Kasumi-1 (cell line): ENCODE data around the gene SLC35A1.
"Not testable (repeated sequence)": the region's sequence is repeated elsewhere in the genome, so short reads cannot be mapped to it uniquely, and the experiment has no call there.

ENCODE experiments used
- DNase-seq, 2 experiments: peaks; one replicate each; lab custom pipeline; 2025; lab: John Stamatoyannopoulos, UW

The SLC35A1 gene, protein sequence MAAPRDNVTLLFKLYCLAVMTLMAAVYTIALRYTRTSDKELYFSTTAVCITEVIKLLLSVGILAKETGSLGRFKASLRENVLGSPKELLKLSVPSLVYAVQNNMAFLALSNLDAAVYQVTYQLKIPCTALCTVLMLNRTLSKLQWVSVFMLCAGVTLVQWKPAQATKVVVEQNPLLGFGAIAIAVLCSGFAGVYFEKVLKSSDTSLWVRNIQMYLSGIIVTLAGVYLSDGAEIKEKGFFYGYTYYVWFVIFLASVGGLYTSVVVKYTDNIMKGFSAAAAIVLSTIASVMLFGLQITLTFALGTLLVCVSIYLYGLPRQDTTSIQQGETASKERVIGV

DNA sequence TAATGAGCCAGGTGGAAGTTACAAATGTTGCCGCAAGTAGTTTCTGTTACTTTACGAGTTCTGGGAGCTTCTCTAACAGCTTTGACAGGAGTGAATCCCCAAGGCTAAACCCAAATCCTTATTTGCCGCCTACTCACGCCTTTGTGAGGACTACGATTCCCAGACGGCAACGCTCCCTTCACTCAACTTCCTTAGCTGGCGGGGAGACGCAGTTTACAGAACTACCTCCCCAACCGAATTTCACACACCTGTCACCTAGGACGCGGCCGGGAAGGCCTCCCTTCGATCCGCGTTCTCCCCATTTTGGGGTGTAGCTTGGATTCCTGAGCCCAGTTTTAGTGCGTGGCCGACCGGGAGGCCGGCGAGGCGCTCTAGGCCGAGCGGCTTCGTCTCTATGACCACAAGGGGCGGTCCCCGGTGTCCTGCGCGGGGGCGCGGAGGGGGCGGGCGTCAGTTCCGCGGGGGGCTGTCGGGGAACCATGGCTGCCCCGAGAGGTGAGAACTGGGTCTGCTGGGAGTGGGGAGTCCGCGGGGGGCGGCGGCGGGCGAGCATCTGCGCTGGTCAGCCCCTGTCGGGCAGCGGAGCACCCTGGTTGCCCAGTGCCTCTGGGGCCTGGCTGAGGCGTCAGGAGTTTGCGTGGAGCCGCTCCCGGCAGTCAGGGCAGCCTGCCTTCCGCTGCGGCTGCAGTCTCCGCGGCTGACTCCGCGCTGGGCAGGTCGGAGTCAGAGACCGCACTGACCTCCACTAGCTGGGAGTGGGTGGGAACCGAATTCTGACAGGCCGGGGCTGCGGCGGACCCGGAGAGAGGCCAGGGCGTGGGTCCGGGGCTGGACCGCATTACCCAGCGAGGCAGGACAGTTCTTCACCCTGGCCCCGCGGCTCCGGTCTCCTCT, at the start of gene SLC35A1:
Gene SLC35A1 (plus strand): TSS at position 450 of the 894 bp plus-strand sequence. CDS start 30 bp downstream, at position 480.
- DNase-seq: peak; percentile 90 to 92

DNA sequence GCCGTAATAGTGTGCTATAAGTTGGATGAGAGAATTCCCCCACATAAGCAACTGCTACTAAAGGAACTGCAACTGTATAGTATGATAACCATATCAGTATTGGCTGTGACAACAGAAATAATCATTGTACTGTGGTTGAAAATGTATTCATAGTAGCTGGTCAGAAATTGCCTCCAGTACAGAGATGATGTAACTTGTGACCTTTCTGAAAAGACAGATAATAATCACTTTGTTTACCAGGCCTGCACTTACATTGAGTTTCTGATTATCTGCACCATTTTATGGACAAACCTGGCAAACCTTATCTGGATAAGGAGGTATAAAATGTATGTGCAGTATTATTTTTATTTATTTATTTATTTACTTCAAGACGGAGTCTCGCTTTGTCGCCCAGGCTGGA, 46.0 kb upstream of the SLC35A1 start:
- no peak for DNase-seq

DNA sequence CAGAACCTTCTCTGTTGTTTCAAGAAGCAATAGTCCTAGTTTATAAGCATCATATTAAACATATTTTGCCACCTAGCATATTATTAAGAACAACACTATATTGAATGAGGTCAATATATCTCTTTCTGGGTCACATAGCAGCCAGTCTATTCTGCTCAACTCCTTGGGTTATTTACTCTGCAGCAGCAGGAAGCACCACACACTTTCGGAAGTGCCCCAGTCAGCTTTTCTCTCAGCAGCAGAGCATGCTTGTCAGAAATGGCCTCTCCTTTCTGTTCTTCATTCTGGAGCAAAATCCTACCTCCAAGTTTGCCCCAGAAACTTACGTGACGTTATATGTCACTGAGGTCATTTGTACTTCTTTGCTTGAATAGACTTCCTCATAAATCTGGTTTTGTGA, 42.3 kb upstream of the SLC35A1 start:
- DNase-seq: no peak

DNA sequence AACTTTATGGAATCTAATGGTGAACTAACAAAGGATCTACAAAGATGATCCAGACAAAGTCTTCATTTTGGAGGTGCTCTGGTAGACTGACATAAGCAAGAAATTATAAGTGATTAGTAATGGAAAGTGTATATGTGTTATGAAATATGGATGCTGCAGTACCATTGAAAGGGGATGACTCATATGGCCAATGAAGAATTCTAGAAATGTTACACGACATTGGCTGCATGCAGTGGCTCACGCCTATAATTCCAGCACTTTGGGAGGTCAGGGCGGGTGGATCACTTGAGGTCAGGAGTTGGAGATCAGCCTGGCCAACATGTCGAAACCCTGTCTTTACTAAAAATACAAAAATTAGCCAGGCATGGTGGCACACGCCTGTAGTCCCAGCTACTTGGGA, 41.5 kb upstream of the SLC35A1 start:
- DNase-seq: no peak

DNA sequence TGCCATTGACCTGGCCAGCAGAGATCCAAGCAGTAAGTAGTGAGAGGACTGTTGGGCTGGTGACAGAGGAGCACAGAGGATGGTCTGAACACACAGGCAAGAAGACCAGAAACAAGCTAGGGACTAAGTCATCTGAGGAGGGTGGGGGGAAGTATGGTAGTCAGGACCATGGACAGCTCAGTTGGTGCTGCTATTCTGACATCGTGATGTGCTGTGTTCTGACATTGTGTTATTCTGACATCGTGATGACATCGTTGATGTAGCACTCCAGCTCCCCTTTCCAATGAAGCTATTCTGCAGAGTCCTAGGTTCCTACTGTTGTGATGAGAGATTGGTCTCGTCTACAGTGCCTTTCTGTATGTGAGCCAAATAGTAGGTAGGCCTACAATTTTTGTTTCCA, 36.3 kb upstream of the SLC35A1 start:
- peak; percentile 82 for DNase-seq

DNA sequence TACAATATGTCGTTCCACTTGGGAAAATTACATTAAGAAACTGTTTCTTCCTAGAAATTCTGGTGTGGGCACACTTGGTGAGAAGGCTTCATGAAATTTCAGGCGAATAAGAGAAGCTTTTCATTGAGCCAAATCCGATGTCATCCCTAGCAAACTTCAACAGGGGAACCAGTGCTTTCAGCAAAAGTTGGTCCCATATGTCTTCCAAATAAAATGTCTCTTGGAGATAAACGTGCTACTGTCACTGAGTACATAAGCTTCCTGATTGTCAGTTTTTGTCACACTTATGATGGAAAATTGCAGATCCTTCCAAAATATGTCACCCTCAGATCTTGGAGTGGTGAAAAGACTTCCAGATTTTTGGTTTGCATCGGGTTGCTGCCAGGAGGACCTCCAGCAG, 31.1 kb upstream of the SLC35A1 start:
- no peak for DNase-seq

DNA sequence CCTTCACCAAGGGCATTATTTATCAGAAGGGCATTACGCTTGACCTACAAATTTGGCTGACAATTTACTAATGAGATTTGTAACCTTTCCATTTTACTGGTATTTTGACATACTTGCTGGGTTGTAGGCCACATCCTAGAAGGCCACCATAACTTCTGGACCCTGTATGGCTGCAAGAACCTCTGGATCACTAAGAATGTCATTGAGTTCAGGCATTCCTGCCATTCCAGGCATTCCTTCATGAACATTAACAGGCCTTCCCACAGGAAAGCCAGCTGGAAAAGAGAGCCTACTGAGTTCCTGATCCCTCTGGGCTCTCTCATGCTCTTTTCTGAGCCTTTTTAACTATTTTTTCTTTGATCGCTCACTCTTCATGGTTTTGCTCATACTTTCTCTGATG, 28.4 kb upstream of the SLC35A1 start:
- no peak for DNase-seq

DNA sequence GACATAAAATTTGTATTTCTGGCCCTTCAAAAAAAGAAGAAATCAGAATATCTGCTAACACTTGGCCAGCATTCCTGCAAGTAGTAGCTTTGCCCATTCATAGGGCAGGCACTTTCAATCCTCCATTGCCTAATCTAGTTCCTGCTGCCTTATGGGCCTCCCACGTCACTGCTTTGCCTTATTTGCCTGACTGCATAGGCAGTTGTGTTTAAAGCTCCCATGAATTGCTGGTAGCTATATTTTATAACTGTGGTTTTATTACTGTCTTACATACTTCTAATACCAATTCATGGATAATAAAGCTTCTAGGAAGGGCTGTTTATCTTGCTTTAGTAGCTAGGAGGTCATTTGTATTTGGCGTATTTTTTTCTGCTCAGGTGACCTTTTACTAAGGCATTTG, 7.7 kb upstream of the SLC35A1 start:
- DNase-seq: no peak

DNA sequence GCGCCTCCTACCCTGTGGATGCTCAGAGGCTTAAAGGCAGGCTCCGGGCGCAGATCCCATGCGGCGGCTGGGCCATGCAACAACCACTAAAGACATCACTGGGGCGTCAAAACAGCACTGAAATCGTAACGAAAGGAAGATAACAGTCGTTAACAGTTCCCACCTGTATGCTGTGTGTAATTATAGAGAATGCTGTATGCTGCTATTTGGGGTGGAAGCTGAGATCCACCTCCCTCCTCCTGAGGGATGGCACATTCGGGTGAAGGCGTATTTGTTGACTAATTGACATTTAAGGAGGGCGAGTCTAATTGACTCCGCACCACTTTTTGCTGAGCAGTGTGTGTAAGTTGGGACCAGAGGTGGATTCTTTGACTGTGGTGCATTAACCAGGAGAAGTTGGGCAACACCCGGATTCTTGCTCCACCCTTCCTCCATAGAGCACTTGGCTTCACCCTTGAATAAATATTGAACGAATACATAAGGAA, 687 bp downstream of the SLC35A1 start:
- DNase-seq: peak; percentile 35 to 60

DNA sequence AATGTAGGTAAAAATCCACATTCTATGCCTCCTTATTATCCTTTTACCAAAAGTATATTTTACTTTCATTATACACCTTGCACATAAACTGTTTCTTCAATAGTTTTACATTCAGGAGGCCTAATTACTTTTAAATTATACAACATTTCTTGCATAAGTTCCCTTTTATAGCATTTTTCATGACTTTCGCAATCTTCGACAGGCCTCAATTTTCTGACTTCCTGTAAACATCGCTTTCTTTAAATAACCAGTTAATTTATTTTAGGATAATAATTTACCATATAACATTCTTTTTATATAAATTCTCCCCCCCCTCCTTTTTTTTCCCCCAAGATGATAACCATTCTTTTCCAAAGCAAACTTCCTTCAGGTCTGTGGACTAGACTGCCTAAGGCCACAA, 9.2 kb downstream of the SLC35A1 start:
- DNase-seq: peak; percentile 17 to 22

DNA sequence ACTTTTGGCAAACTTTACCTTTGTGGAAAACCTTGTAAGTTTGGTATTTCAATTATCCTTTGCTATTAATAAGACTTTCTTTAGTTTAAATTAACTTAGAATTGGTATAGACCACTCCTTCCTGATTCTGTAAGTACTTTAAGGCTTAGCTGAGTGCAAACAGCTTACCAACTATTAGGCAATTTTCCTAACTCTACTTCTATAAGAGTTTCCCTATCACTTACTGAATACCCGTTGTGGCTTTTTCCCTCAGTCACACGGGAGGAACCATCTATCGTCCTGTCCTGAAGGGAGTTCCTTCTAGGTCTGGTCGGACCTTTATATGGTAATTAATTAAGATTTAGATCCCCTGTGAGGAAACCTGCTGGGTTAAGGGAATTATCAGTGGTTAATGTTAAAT, 9.6 kb downstream of the SLC35A1 start:
- DNase-seq: peak; percentile 48 to 67

DNA sequence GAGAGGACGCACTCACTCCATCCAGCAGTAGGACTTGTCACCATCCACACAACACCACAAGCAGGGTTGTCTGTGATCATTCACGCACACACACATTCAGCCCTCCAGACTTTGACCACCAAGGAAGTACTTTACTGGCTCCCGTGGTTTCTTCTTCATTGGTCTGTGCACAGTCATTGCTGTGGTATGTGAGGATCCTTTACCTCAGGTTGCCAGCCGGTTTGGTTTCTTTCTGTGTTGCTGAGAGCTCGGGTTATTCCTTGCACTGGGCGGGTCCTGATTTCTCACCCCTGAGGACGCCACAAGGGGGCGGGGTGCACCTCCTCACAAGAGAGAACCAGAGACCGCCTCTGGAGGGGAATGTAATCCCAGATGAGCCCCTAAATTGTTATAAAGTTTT, 11.2 kb downstream of the SLC35A1 start:
- peak; percentile 44 to 46 for DNase-seq

DNA sequence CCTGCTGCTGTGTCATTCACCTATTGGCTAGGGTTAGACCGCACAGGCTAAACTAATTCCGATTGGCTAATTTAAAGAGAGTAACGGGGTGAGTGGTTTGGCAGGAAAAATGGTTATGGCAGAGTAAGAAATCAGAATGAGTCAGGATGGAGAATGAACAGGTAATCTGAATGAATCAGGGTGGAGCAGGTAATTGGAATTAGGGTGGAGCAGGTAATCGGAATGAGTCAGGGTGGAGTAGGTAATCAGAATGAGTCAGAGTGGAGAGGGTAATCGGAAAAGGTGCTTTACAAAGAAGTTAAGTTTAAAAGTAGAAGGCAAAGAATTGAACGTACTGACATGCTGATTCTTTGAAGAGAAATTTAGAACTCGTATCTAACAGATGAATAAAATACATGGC, 11.7 kb downstream of the SLC35A1 start:
- DNase-seq: no peak

DNA sequence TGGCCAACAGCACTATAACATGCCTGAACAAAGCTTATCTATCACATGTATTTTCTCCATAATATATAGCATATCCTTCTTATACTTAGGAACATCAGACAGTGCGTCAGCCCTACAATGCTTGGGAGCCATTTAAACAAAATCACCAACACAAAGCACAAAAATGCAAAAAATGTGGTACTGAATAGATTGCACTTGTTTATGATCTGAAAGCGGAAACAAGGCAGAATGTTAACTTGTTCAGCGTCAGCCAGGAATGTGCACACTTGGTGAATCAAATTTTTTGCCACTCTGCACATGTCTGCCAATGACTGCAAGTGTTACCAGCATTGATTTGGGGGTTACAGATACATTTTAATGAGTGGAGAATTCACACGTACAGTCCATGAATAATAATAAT, 14.8 kb downstream of the SLC35A1 start:
- no peak for DNase-seq

DNA sequence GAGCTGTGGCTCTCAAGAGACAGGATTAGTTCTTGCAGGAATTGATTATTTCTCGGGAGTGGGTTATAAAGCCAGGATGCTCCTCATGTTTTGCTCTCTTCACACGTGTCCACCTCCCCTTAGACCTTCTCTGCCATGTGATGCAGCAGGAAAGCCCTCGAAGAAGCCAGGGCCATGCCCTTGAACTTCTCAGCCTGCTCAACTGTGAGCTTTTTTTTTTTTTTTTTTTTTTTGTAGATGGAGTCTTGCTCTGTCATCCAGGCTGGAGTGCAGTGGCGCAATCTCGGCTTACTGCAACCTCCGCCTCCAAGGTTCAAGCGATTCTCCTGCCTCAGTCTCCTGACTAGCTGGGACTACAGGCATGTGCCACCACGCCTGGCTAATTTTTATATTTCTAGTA, 16.6 kb downstream of the SLC35A1 start:
- not testable (repeated sequence) for DNase-seq

DNA sequence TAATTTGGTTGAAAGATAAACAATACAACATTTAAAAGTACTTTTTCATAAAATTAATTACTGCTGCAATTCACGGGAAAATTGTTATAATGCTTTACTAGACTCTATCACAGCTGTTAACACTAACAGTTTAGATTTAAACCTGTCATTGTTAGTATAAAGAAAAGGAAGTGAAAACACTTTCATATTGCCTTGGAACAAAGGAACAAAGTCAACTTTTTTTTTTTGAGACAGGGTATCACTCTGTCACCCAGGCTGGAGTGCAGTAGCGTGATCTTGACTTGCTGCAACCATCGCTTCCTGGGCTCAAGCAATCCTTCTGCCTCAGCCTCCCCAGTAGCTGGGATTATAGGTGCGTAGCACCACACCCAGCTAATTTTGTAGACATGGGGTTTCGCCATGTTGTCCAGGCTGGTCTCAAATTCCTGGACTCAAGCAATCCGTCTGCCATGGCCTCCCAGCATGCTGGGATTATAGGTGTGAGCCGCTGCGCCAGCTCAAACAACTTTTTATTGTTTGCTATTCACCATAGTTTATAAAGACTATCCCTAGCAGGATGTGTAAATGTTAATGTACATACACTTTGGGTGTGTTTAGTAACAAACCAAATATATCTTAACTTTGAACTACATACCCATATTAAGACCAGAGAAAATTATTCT, 22.1 kb downstream of the SLC35A1 start:
- DNase-seq: no peak

DNA sequence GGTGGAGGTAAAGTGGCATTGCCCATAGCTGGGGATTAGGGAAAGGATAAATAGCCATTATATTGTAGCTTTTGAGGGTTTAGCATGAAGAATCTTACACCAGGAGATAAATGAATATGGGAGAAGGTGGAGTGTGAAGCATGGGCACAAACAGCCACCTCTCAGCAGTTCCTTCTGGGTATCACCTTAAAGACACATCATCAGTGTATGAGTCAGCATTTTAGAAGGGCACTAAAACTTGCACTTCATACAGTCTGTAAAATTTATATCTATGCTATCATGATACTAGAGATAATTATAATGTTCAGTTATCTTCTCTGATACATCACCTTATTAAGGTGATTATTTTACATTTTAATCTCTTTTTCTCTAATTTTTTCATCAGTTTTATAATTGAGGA, 25.3 kb downstream of the SLC35A1 start:
- no peak for DNase-seq

DNA sequence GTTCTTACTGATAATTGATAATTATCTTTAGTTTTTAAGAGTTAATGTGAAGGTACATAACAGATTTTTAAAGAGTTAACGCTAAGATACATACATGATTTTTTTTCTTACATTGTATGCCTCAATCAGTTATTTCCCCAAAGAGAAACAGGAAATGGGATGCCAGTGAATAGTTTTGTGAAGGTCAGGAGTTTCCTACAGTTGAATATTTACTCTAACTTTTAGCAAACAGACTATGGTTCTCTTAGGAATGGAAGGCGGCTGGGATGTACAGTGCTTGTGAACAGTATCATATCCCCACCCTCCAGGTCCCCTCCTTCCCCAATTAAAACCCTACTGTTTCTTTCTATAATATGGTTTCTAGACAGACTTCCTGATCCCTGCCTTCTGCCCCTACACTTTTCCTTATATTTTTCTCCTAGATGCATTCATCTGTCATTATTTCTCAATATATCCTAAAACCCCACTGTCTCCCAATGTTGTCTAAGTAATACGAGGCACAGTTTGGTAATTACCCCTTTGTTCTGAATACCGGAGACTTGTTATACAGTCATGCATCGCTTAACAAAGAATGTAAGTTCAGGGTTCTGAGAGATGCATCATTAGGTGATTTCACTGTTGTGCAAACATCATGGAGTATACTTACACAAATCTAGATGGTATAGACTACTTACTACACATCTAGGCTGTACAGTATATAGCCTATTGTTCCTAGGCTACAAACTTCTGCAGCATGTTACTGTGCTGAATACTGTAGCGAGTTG, 29.2 kb downstream of the SLC35A1 start:
- no peak for DNase-seq

DNA sequence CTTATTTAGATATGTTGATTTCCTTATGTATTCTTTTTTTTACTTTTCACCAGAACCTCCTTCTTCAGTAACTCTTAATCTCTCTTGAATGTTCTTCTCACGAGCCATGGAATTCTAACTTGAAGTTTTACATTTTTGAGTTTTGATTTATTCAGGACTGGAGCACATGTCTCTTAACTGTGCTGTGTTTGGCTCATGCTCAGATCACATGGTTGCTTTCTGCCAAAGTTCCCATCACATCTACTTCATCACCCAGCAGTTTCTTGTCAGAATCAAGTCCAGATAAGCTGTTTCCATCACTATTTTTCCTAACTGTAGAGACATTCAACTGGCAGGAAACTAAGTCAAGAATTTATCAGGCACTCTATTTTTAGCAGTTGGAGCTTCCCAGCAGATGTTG, 31.7 kb downstream of the SLC35A1 start:
- DNase-seq: no peak

DNA sequence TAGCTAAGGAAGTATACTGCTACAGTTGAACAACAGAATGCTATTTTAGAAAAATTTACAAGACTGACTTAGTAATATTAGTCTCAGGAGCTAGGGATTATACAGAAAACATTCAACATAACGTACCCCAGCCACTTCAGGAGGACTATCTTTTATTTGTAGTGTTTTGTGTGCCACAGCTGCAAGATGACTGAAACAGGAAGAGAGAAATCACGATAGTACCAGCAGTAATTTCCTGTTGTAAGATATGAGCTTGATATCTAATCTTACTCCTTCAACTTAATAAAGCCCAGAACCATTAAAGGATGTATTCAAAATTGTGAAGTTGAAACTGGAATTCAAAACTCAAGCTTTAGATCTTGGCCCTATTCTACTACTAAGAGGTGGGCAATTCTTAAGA, 42.1 kb downstream of the SLC35A1 start:
- no peak for DNase-seq

DNA sequence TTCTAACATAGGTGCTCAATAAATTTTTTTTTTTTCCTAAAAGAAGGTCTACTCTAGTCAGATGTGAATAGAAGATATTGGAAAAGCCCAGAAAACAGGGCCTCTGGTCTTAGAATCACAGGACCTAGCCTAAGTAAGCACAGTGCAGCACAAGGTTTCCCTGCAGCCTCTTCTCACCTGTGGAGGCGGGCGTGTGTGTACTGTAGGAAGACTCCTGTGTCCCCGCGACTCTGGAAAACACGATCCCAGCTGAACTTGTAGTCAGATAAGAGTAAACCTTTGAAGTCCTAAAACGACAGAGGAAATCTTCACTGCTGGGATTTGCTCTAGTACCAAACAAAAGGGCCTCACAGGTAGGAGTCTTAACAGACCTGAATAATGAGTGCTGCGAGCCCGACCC, 45.7 kb downstream of the SLC35A1 start:
- no peak for DNase-seq

DNA sequence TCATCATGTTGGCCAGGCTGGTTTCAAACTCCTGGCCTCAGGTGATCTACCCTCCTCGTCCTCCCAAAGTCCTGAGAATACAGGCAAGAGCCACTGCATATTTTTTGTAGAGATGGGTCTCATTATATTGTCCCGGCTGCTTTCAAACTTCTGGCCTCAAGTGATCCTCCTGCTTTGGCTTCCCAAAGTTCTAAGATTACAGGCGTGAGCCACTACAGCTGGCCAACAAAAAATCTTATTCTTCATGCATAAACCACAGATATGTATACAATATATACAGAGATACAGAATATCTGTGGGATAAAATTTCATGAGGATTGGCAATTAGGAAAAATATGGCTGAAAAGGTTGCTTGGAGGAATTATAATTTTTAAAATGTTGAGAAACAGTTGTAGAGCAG, 49.9 kb downstream of the SLC35A1 start:
- no peak for DNase-seq
